SIG-M5 treated with dmso at 0.1 percent for 504 hours (cell line): Measurements from ENCODE around the gene TNFRSF4.

Experiments used
- DNase-seq: peaks from one replicate; lab custom pipeline; 2025; ENCODE audit not compliant: unreplicated experiment; lab: John Stamatoyannopoulos, UW

Gene TNFRSF4

GRCh38 chr1:1171161-1171545 is 42.8 kb downstream of the TNFRSF4 start:
- DNase-seq: no peak

DNA sequence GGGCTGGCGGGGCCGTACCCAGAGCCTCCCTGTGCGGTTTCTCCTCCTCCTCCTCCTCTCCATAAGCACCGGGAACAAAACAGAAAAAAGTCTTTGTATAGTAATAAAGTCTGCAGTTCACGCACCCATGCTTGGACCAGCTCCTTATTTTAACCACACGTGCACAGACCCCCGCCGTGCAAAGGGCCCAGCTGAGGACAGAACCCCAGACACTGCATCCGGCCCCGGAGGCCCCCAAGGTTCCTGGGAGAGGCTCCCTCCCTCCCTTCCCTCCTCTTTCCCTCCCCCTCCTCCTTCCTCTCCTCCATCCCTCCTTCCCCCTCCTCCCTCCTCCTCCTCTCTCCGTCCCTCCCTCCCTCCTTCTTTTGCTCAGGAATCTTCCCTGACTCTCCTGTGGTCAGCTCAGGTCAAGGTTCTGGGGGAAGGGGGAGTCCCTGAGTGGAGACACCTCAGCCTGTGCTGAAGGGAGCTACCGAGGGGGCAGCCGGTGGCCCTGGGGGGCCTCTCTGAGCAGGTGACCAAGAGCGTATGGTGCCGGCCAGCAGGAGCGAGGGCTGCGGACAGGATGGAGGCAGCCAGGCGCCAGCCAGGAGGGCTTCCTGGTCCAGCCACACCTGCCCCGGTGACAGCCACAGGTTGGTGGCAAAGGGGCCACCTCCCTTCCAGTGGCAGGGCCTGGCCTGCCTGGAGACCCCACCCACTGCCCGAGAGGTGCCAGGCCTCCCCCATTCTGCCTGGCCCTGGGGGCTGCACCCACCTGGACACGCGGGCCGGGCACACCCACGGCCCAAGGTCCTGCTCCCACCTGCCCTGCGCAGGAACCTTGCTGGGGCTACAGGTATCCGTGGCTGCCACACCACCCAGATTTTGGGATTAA is 43.5 kb downstream of the TNFRSF4 start:
- DNase-seq: no peak

- no peak for DNase-seq
These were observed 44.3 kb downstream of the TNFRSF4 start for GRCh38 chr1:1169429-1170214.

- DNase-seq: no peak
These were observed 45.2 kb downstream of the TNFRSF4 start for GRCh38 chr1:1168451-1169411.

- DNase-seq: no peak
These were observed 46.0 kb downstream of the TNFRSF4 start for GRCh38 chr1:1167841-1168450.

DNA sequence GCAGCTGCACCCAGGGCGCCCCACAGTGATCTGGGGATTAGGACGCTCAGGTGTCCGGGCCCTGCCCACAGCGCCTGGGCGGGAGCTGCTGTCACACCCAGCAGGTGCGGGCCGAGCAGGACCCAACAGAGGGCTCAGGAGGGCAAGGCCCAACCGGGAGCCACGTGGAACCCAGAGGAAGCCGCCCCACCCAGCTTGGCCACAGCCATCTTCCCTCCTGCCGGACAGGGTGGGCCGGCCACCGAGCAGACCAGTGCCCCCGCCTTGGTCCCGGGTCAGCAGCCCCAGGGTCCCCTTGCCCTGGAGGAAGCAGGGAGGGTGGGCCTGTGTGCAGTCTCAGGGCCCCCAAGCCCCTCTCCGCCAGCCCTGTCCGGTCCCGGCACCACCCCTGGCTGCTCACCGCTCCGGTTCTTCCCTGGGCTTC is 46.5 kb downstream of the TNFRSF4 start:
- DNase-seq: no peak

- no peak for DNase-seq
These were observed 47.1 kb downstream of the TNFRSF4 start for GRCh38 chr1:1166642-1167397.

- no peak for DNase-seq
These were observed 48.0 kb downstream of the TNFRSF4 start for GRCh38 chr1:1165900-1166421.

DNA sequence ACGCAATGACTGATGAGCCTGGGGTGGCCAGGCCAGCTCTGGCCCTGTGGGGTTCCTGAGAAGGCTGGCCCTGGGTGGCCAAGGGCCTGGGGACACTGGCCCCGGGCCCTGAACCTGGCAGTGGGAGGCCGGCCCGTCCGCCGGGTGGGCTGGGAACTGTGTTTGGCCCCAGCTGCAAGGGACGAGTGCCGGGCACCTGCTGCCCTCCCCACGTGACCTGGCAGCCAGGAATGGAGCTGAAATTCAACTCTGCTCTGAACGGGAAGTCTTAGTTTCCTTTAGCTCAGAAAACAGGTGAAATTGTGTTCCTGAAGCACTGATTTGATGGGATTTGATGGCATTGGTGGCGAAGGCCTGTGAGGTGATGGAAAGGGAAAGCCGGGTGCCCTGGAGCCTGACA is 48.5 kb downstream of the TNFRSF4 start:
- DNase-seq: no peak

GRCh38 chr1:1164701-1165451 is 49.1 kb downstream of the TNFRSF4 start:
- no peak for DNase-seq

GRCh38 chr1:1164361-1164700 is 49.6 kb downstream of the TNFRSF4 start:
- DNase-seq: no peak

- DNase-seq: no peak
These were observed 50.3 kb downstream of the TNFRSF4 start for GRCh38 chr1:1163538-1164070.

DNA sequence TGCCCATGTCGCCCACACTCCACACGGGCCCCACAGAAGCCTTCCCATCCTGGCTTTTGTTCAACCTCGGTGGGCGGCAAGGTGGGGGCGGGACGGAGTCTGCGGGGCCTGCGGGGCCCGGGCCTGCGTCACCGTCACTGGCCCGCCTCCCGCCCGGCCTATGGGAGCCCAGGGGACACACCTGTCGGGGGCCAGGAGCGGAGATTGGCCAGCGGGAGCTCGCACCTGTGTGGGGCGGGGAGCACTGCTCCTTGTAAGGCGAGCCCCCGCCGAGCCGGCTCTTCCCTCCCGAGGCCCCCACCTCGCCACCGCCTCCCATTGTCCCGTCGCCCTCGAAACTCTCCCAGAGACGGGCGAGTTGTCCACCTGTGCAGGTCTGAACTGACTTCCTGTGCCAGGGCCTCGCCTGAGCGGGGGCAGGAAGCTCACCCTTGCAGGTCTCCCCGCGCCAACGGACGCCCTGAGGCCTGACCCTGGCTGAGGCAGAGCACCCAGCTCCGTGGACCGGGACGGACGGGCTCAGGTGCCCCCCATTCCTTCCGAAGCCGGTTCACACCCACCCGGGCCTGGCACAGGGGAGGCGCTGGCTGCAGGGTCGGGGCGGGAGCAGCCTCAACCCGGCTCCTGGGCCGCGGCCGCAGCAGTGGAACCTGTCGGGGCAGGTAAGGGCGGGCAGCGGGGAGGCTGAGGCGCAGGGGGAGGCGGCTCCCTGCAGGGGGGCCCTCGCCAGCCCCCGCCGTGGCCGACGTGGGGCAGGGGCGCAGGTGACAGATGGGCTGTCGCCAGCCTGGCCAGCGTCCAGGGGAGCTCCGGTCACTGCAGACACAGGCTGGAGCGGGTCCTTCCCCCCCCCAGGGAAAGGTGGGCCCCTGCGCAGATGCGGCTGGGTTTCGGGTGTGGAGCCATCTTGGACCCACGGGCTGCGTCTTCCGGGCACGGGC is 51.1 kb downstream of the TNFRSF4 start:
- no peak for DNase-seq

DNA sequence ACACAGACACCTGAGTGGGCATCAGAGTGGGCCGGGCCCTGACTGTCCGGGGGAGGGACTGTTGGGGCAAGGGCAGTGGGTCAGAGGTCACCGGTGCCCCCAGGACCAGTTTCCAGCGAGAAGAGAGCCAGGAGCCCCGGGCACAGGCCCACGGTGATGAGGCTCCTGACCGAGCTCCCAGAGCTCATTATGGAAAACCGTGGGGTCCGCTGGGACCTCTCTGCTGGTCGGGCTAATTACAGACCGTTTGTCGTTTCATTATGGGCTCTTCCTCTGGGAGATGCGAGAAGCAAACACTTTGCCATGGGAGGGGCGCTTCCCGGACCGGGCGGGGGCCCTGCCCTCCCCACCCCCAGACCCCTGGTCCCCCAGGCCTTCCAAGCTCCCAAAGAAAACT is 52.3 kb downstream of the TNFRSF4 start:
- DNase-seq: no peak
